Measurements from ENCODE around the gene RANBP1. TPM values are rescaled to one million over a fixed set of nuclear protein-coding genes. Genes with fewer than 3 reads are reported as not detected.

RANBP1 gene
- total RNA-seq, 4 donors from 2014 or later: 116 to 180 (median 140) TPM

- no peak overlapping the region for H3K27ac ChIP-seq (replicated peaks in 1 of 4)
- no peak for DNase-seq (ENCODE audit: extremely low spot score)
- TF ChIP-seq POLR2A (IDR thresholded peaks at IDR 0.05; ENCODE audit: low read depth) (no peak), CTCF (IDR thresholded peaks at IDR 0.05) (no peak), POLR2AphosphoS5 (IDR thresholded peaks at IDR 0.05) (no peak), EP300 (IDR thresholded peaks at IDR 0.05) (no peak)
- H3K4me1 ChIP-seq: no peaks in the 10 kb centered on the region
- H3K27me3 ChIP-seq: peaks cover 0 to 4% (median 0%) of the 10 kb centered on the region in 4 donors
- no peak overlapping the region for H3K4me3 ChIP-seq
- 85% methylated on average over 5 of the region's 12 CpGs for WGBS
- no peaks in the 10 kb centered on the region for H3K9me3 ChIP-seq
- intact Hi-C loops (cut with DNase I): no loop called here
- H3K36me3 ChIP-seq: no peaks in the 10 kb centered on the region
These were observed 49.5 kb downstream of the RANBP1 start for GRCh38 chr22:20165421-20165820.

GRCh38 chr22:20165913-20166312, 50.0 kb downstream of the RANBP1 start:
- peaks cover 0 to 6% (median 0%) of the 10 kb centered on the region in 4 donors for H3K27me3 ChIP-seq
- no peak for DNase-seq (ENCODE audit: extremely low spot score)
- H3K9me3 ChIP-seq: no peaks in the 10 kb centered on the region
- intact Hi-C loops (cut with DNase I): no loop called here
- H3K4me1 ChIP-seq: no peaks in the 10 kb centered on the region
- H3K27ac ChIP-seq (replicated peaks in 1 of 4): no peak overlapping the region
- no peak overlapping the region for H3K4me3 ChIP-seq
- no peaks in the 10 kb centered on the region for H3K36me3 ChIP-seq
- no peak for TF ChIP-seq CTCF (IDR thresholded peaks at IDR 0.05)
- TF ChIP-seq POLR2A (IDR thresholded peaks at IDR 0.05; ENCODE audit: low read depth): no peak
- no peak for TF ChIP-seq POLR2AphosphoS5 (IDR thresholded peaks at IDR 0.05)
- TF ChIP-seq EP300 (IDR thresholded peaks at IDR 0.05): no peak
- WGBS: 75% methylated on average over 6 of the region's 7 CpGs

- no peak for DNase-seq (ENCODE audit: extremely low spot score)
- 95% methylated on average over 7 of the region's 9 CpGs for WGBS
- Histone ChIP-seq H3K4me3 (no peak overlapping the region), H3K36me3 (no peaks in the 10 kb centered on the region), H3K9me3 (no peaks in the 10 kb centered on the region), H3K4me1 (no peaks in the 10 kb centered on the region), H3K27me3 (peaks cover 0 to 6% (median 0%) of the 10 kb centered on the region in 4 donors), H3K27ac (replicated peaks in 1 of 4) (no peak overlapping the region)
- TF ChIP-seq POLR2A (IDR thresholded peaks at IDR 0.05; ENCODE audit: low read depth) (no peak), EP300 (IDR thresholded peaks at IDR 0.05) (no peak), POLR2AphosphoS5 (IDR thresholded peaks at IDR 0.05) (no peak)
- intact Hi-C loops (cut with DNase I): no loop called here
These were observed 50.8 kb downstream of the RANBP1 start for GRCh38 chr22:20166703-20167102.

GRCh38 chr22:20167643-20168322, 51.9 kb downstream of the RANBP1 start:
- H3K27ac ChIP-seq (replicated peaks in 1 of 4): no peak overlapping the region
- H3K27me3 ChIP-seq: peaks cover 0 to 6% (median 0%) of the 10 kb centered on the region in 4 donors
- DNase-seq (ENCODE audit: extremely low spot score): no peak
- no peaks in the 10 kb centered on the region for H3K36me3 ChIP-seq
- no peaks in the 10 kb centered on the region for H3K9me3 ChIP-seq
- TF ChIP-seq POLR2A (IDR thresholded peaks at IDR 0.05; ENCODE audit: low read depth): no peak
- TF ChIP-seq CTCF (IDR thresholded peaks at IDR 0.05): no peak
- TF ChIP-seq EP300 (IDR thresholded peaks at IDR 0.05): no peak
- TF ChIP-seq POLR2AphosphoS5 (IDR thresholded peaks at IDR 0.05): no peak
- no peaks in the 10 kb centered on the region for H3K4me1 ChIP-seq
- H3K4me3 ChIP-seq: no peak overlapping the region
- intact Hi-C loops (cut with DNase I): no loop called here
- WGBS: 93% methylated on average over 9 of the region's 19 CpGs

- WGBS: 69% methylated on average over 10 of the region's 10 CpGs
- intact Hi-C loops (cut with DNase I): no loop called here
- no peak overlapping the region for H3K4me3 ChIP-seq
- no peaks in the 10 kb centered on the region for H3K9me3 ChIP-seq
- no peaks in the 10 kb centered on the region for H3K4me1 ChIP-seq
- no peaks in the 10 kb centered on the region for H3K36me3 ChIP-seq
- peaks cover 0 to 6% (median 0%) of the 10 kb centered on the region in 4 donors for H3K27me3 ChIP-seq
- H3K27ac ChIP-seq (replicated peaks in 1 of 4): no peak overlapping the region
- DNase-seq (ENCODE audit: extremely low spot score): no peak
- TF ChIP-seq CTCF (IDR thresholded peaks at IDR 0.05): no peak
These were observed 53.4 kb downstream of the RANBP1 start for GRCh38 chr22:20169253-20169822.
